Measurements from ENCODE around the gene ZRSR2.

- TF ChIP-seq POLR2A (IDR thresholded peaks at IDR 0.05) (no peak), CTCF (IDR thresholded peaks at IDR 0.05 in 4 of 5, conservative IDR thresholded peaks at IDR 0.05 in 1 of 5) (no peak)
Measured at GRCh38 chrX:15790769-15791290, 546 bp downstream of the ZRSR2 start.

Data from gastrocnemius medialis (tissue), 4 donors.